Liver (tissue), 9 donors: ENCODE results near the gene RTF2. TPM values are rescaled to one million over a fixed set of nuclear protein-coding genes. Genes with fewer than 3 reads are reported as not detected.

Source experiments
- DNase-seq: peaks from one replicate; pipeline ENCODE4 v3.0.0-alpha.2; 2017; ENCODE audit warnings: low spot score
- H3K27ac ChIP-seq, 2 donors: one replicate each; pipeline ENCODE4 v1.7.0; 2013; ENCODE audit warnings: inconsistent platforms in 2 of 2, low read length in 2 of 2, control low read depth in 1 of 2, low read depth in 1 of 2, mild to moderate bottlenecking in 1 of 2
- H3K27me3 ChIP-seq, 4 donors: one replicate each; pipeline versions ENCODE4 v1.6.1 to v1.7.0; 2013; ENCODE audit warnings: low read length in 3 of 4, inconsistent platforms in 1 of 4, mild to moderate bottlenecking in 1 of 4, moderate library complexity in 1 of 4; ENCODE audit not compliant: control insufficient read depth in 4 of 4, insufficient read depth in 4 of 4
- H3K36me3 ChIP-seq, 4 donors: one replicate each; pipeline versions ENCODE4 v1.6.1 to v1.7.0; 2013; ENCODE audit warnings: low read length in 3 of 4, mild to moderate bottlenecking in 3 of 4, low read depth in 1 of 4, moderate library complexity in 1 of 4; ENCODE audit not compliant: control insufficient read depth in 4 of 4, insufficient read depth in 3 of 4
- H3K4me1 ChIP-seq, 4 donors: one replicate each; pipeline versions ENCODE4 v1.6.1 to v1.7.0; 2013; ENCODE audit warnings: low read length in 3 of 4, mild to moderate bottlenecking in 3 of 4, moderate library complexity in 1 of 4; ENCODE audit not compliant: control insufficient read depth in 4 of 4, insufficient read depth in 4 of 4
- H3K4me3 ChIP-seq, 3 donors: one replicate each; pipeline versions ENCODE4 v1.6.1 to v1.7.0; 2013; ENCODE audit warnings: low read length in 3 of 3, control low read depth in 1 of 3, low read depth in 1 of 3, mild to moderate bottlenecking in 1 of 3
- H3K9ac ChIP-seq, 2 donors: one replicate each; pipeline ENCODE4 v1.7.0; 2013; ENCODE audit warnings: low read length in 2 of 2, mild to moderate bottlenecking in 2 of 2, moderate library complexity in 2 of 2, control low read depth in 1 of 2, low read depth in 1 of 2
- H3K9me3 ChIP-seq, 4 donors: one replicate each; pipeline versions ENCODE4 v1.6.1 to v1.7.0; 2013; ENCODE audit warnings: low read length in 3 of 4; ENCODE audit not compliant: control insufficient read depth in 4 of 4
- EGR1 ChIP-seq, 2 donors: IDR thresholded peaks; 2 replicates each; pipeline ENCODE4 v1.6.1; 2016 to 2018; ENCODE audit warnings: antibody characterized with exemption in 2 of 2, low read depth in 2 of 2
- FOXA1 ChIP-seq: IDR thresholded peaks from 2 replicates; pipeline ENCODE4 v1.6.1; 2016; ENCODE audit warnings: antibody characterized with exemption
- FOXA2 ChIP-seq: IDR thresholded peaks from 2 replicates; pipeline ENCODE4 v1.6.1; 2016; ENCODE audit warnings: antibody characterized with exemption
- GABPA ChIP-seq, 2 donors: IDR thresholded peaks in 1 of 2; conservative IDR thresholded peaks in 1 of 2; 2 replicates each; pipeline ENCODE4 v1.6.1; 2016; ENCODE audit warnings: antibody characterized with exemption in 2 of 2, mild to moderate bottlenecking in 1 of 2, moderate library complexity in 1 of 2
- HNF4A ChIP-seq, 2 donors: conservative IDR thresholded peaks; 2 replicates each; pipeline ENCODE4 v1.6.1; 2016; ENCODE audit warnings: antibody characterized with exemption in 2 of 2, mild to moderate bottlenecking in 2 of 2
- HNF4G ChIP-seq: IDR thresholded peaks from 2 replicates; pipeline ENCODE4 v1.6.1; 2016; ENCODE audit warnings: antibody characterized with exemption
- JUND ChIP-seq, 2 donors: IDR thresholded peaks; 2 replicates each; pipeline ENCODE4 v1.6.1; 2016; ENCODE audit warnings: antibody characterized with exemption in 2 of 2
- NR2F2 ChIP-seq: IDR thresholded peaks from 2 replicates; pipeline ENCODE4 v1.6.1; 2016; ENCODE audit warnings: antibody characterized with exemption
- RAD21 ChIP-seq, 2 donors: IDR thresholded peaks; 2 replicates each; pipeline ENCODE4 v1.6.1; 2016; ENCODE audit warnings: antibody characterized with exemption in 2 of 2, mild to moderate bottlenecking in 2 of 2
- RXRA ChIP-seq, 2 donors: IDR thresholded peaks; 2 replicates each; pipeline ENCODE4 v1.6.1; 2017 to 2018; ENCODE audit warnings: antibody characterized with exemption in 2 of 2, mild to moderate bottlenecking in 1 of 2
- SP1 ChIP-seq: IDR thresholded peaks from 2 replicates; pipeline ENCODE4 v1.6.1; 2018; ENCODE audit warnings: antibody characterized with exemption, mild to moderate bottlenecking
- TAF1 ChIP-seq: conservative IDR thresholded peaks from 2 replicates; pipeline ENCODE4 v1.6.1; 2016; ENCODE audit warnings: antibody characterized with exemption, mild to moderate bottlenecking
- YY1 ChIP-seq: IDR thresholded peaks from 2 replicates; pipeline ENCODE4 v1.6.1; 2016; ENCODE audit warnings: antibody characterized with exemption, mild to moderate bottlenecking
- WGBS: extraction: QIAGEN DNeasy Blood & Tissue Kit; methylation state at CpG from one replicate; pipeline ENCODE4 v1.1.7; 2013; 5-methylcytosine and 5-hydroxymethylcytosine counted together
- polyA plus RNA-seq, 2 donors: library from polyadenylated mRNA; stranded (reverse) in 1 of 2; unstranded in 1 of 2; fragments of 200-250 nt in 1 of 2; fragments of >200 nt in 1 of 2; fragmentation: Nextera tagmentation in 1 of 2; extraction: Ambion mirVana in 1 of 2; gene quantifications; one replicate each; pipeline versions ENCODE4 v1.2.1 to v1.2.3, GENCODE V29; 2013 to 2015
- total RNA-seq, 2 donors: library from RNA; depleted of rRNA; stranded (reverse); fragments of >200 nt; gene quantifications; one replicate each; pipeline ENCODE4 v1.2.3, GENCODE V29; 2014
- TF ChIP-seq, protein P1 (sequence below): IDR thresholded peaks from 2 replicates; pipeline ENCODE4 v1.6.1; 2016; ENCODE audit warnings: antibody characterized with exemption
- TF ChIP-seq, protein P2 (sequence below): fragments of 150-350 bp; IDR thresholded peaks from 2 replicates; pipeline ENCODE4 v1.5.1; 2017; ENCODE audit warnings: improper control_type of control experiment, low read depth, low read length; ENCODE audit not compliant: missing input control
- TF ChIP-seq, protein P3 (sequence below): IDR thresholded peaks from 2 replicates; pipeline ENCODE4 v1.6.1; 2016; ENCODE audit warnings: antibody characterized with exemption, mild to moderate bottlenecking
- TF ChIP-seq, protein P4 (sequence below): IDR thresholded peaks from 2 replicates; pipeline ENCODE4 v1.6.1; 2016; ENCODE audit warnings: antibody characterized with exemption
- TF ChIP-seq, protein P5 (sequence below): IDR thresholded peaks from 2 replicates; pipeline ENCODE4 v1.6.1; 2016; ENCODE audit warnings: antibody characterized with exemption
- donor health status: healthy.
- donor health status: healthy.
- donor health status: healthy.
- donor health status: healthy.
- donor health status: healthy.

RTF2 gene
- total and polyA plus RNA-seq, 4 donors: 29.0 to 46.6 (median 35.1) TPM

DNA sequence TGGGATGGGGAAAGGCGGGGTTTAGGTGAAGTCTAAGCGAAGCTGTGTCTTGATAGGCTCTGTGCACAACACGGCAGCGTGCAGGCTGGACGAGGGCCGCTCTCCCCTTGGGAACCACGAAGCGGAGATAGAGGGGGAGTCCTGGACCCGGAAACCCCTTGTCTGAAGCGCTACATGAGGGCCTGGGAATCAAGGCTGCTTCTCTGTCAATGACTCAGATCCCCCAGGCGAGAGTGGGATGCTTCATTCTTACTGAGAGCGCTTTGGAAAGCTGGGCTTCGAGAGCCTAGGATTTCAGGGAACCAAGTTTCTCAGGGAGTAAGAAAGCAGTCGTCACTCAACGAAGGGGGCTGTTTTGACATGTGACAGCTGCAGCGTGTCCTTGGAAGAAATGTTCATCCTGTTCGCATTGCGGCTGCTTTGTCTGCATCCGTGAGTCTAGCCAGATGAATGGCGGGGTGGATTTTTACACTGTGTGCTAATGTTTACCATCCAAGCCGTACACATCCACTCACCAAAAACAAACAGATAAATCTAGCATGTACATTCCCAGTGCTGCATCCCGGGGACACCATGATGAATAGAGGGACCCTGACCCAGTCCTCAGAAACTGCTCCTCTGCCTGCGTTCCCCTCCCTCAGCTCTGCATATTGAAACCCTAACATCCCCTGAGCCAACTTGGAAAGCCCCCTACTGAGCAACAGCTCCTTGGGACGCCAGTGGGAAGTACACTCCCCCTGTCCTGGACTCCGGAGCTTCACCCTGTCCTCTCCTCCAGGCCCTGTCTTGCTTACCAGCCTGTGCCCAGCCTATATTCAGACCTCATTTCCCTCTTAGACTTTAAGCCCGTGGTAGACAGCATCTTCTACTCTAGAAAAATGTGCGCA, 24.5 kb upstream of the RTF2 start:
- no peak for DNase-seq
- no peaks in the 10 kb centered on the region for H3K36me3 ChIP-seq
- H3K9me3 ChIP-seq: no peaks in the 10 kb centered on the region
- no peak overlapping the region for H3K27ac ChIP-seq
- H3K4me1 ChIP-seq: no peaks in the 10 kb centered on the region
- no peak overlapping the region for H3K9ac ChIP-seq
- TF ChIP-seq RXRA (IDR thresholded peaks at IDR 0.05) (no peak), RAD21 (IDR thresholded peaks at IDR 0.05) (no peak), HNF4A (conservative IDR thresholded peaks at IDR 0.05) (no peak), HNF4G (no peak), EGR1 (IDR thresholded peaks at IDR 0.05; ENCODE audit: low read depth in 2 of 2) (no peak), JUND (IDR thresholded peaks at IDR 0.05) (no peak), FOXA2 (no peak), FOXA1 (no peak), TAF1 (no peak), SP1 (no peak), NR2F2 (no peak), GABPA (IDR thresholded peaks at IDR 0.05 in 1 of 2, conservative IDR thresholded peaks at IDR 0.05 in 1 of 2) (no peak), YY1 (no peak)
- TF ChIP-seq, protein P1, sequence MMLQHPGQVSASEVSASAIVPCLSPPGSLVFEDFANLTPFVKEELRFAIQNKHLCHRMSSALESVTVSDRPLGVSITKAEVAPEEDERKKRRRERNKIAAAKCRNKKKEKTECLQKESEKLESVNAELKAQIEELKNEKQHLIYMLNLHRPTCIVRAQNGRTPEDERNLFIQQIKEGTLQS: no peak
- TF ChIP-seq, protein P2, sequence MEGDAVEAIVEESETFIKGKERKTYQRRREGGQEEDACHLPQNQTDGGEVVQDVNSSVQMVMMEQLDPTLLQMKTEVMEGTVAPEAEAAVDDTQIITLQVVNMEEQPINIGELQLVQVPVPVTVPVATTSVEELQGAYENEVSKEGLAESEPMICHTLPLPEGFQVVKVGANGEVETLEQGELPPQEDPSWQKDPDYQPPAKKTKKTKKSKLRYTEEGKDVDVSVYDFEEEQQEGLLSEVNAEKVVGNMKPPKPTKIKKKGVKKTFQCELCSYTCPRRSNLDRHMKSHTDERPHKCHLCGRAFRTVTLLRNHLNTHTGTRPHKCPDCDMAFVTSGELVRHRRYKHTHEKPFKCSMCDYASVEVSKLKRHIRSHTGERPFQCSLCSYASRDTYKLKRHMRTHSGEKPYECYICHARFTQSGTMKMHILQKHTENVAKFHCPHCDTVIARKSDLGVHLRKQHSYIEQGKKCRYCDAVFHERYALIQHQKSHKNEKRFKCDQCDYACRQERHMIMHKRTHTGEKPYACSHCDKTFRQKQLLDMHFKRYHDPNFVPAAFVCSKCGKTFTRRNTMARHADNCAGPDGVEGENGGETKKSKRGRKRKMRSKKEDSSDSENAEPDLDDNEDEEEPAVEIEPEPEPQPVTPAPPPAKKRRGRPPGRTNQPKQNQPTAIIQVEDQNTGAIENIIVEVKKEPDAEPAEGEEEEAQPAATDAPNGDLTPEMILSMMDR: no peak
- TF ChIP-seq, protein P3, sequence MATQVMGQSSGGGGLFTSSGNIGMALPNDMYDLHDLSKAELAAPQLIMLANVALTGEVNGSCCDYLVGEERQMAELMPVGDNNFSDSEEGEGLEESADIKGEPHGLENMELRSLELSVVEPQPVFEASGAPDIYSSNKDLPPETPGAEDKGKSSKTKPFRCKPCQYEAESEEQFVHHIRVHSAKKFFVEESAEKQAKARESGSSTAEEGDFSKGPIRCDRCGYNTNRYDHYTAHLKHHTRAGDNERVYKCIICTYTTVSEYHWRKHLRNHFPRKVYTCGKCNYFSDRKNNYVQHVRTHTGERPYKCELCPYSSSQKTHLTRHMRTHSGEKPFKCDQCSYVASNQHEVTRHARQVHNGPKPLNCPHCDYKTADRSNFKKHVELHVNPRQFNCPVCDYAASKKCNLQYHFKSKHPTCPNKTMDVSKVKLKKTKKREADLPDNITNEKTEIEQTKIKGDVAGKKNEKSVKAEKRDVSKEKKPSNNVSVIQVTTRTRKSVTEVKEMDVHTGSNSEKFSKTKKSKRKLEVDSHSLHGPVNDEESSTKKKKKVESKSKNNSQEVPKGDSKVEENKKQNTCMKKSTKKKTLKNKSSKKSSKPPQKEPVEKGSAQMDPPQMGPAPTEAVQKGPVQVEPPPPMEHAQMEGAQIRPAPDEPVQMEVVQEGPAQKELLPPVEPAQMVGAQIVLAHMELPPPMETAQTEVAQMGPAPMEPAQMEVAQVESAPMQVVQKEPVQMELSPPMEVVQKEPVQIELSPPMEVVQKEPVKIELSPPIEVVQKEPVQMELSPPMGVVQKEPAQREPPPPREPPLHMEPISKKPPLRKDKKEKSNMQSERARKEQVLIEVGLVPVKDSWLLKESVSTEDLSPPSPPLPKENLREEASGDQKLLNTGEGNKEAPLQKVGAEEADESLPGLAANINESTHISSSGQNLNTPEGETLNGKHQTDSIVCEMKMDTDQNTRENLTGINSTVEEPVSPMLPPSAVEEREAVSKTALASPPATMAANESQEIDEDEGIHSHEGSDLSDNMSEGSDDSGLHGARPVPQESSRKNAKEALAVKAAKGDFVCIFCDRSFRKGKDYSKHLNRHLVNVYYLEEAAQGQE: no peak
- TF ChIP-seq, protein P4, sequence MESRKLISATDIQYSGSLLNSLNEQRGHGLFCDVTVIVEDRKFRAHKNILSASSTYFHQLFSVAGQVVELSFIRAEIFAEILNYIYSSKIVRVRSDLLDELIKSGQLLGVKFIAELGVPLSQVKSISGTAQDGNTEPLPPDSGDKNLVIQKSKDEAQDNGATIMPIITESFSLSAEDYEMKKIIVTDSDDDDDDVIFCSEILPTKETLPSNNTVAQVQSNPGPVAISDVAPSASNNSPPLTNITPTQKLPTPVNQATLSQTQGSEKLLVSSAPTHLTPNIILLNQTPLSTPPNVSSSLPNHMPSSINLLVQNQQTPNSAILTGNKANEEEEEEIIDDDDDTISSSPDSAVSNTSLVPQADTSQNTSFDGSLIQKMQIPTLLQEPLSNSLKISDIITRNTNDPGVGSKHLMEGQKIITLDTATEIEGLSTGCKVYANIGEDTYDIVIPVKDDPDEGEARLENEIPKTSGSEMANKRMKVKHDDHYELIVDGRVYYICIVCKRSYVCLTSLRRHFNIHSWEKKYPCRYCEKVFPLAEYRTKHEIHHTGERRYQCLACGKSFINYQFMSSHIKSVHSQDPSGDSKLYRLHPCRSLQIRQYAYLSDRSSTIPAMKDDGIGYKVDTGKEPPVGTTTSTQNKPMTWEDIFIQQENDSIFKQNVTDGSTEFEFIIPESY: no peak
- TF ChIP-seq, protein P5, sequence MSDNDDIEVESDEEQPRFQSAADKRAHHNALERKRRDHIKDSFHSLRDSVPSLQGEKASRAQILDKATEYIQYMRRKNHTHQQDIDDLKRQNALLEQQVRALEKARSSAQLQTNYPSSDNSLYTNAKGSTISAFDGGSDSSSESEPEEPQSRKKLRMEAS: no peak
- H3K4me3 ChIP-seq: no peak overlapping the region
- no peaks in the 10 kb centered on the region for H3K27me3 ChIP-seq
- WGBS: 69% methylated on average over 27 of the region's 27 CpGs
